Ovary (tissue), 9 donors: ENCODE results near the gene INPP5B. TPM values are rescaled to one million over a fixed set of nuclear protein-coding genes. Genes with fewer than 3 reads are reported as not detected.

Source experiments
- DNase-seq, 5 donors: peaks; one replicate each; pipeline ENCODE4 v3.0.0-alpha.2; 2019 to 2020
- H3K27ac ChIP-seq, 2 donors: fragments of 200-600 bp; one replicate each; pipeline versions ENCODE4 v1.5.1 to v1.8.0; 2019 to 2022
- H3K27me3 ChIP-seq: fragments of 200-600 bp; one replicate; pipeline ENCODE4 v1.8.0; 2022
- H3K36me3 ChIP-seq: fragments of 200-600 bp; sonication (generic); one replicate; pipeline ENCODE4 v1.5.1; 2019
- H3K4me1 ChIP-seq: one replicate; pipeline ENCODE4 v1.8.1; 2013; ENCODE audit warnings: mild to moderate bottlenecking, moderate library complexity; ENCODE audit not compliant: insufficient read depth
- H3K4me3 ChIP-seq: fragments of 200-600 bp; sonication (generic); one replicate; pipeline ENCODE4 v1.5.1; 2017
- H3K9me3 ChIP-seq, 2 donors: fragments of 200-600 bp in 1 of 2; sonication (generic) in 1 of 2; one replicate each; pipeline versions ENCODE4 v1.5.1 to v1.8.1; 2013 to 2019; ENCODE audit warnings: mild to moderate bottlenecking in 1 of 2, moderate library complexity in 1 of 2
- EP300 ChIP-seq: sonication (generic); formaldehyde crosslinking; IDR thresholded peaks from one replicate; pipeline ENCODE4 v1.6.1; 2017; ENCODE audit warnings: antibody characterized with exemption
- POLR2A ChIP-seq: fragments of 450-650 bp; IDR thresholded peaks from one replicate; pipeline ENCODE4 v1.6.1; 2017; ENCODE audit warnings: antibody characterized with exemption, mild to moderate bottlenecking, moderate library complexity
- WGBS, 3 donors: extraction: QIAGEN DNeasy Blood & Tissue Kit in 1 of 3; methylation state at CpG; one replicate each; pipeline versions ENCODE4 v1.1.5 to v1.1.7; 2013 to 2017; 5-methylcytosine and 5-hydroxymethylcytosine counted together
- intact Hi-C, 4 donors: fragments of 100-400 bp; cut with DNase I; formaldehyde crosslinking; loops; one replicate each; pipeline versions ENCODE4 v1.11.0 to v1.15.1; 2022 to 2023
- polyA plus RNA-seq, 2 donors: library from polyadenylated mRNA; stranded (reverse); fragments of 200-250 nt in 1 of 2; fragments of 350-450 nt in 1 of 2; fragmentation: Illumina TruSeq in 1 of 2; extraction: RNeasy Lipid Tissue Mini Kit (QIAGEN cat#74804) in 1 of 2; gene quantifications; one replicate each; pipeline ENCODE4 v1.2.3, GENCODE V29; 2013 to 2014
- small RNA-seq: library from RNA; depleted of rRNA; stranded (forward); fragments of <200 nt; gene quantifications from one replicate; pipeline ENCODE3, GENCODE V24; 2016
- total RNA-seq, 7 donors: library from RNA; depleted of rRNA in 2 of 7; stranded (reverse); fragments of >200 nt in 2 of 7; fragmentation: NEBNext Ultra II Directional in 3 of 7; extraction: Animal tissue kit (Norgen Biotek cat#: 25700) in 3 of 7; gene quantifications; one replicate each; pipeline versions ENCODE4 v1.1.0 to v1.2.4, GENCODE V29; 2016 to 2023
- TF ChIP-seq, protein P1 (sequence below), 3 donors: fragments of 450-650 bp in 2 of 3; fragments of 200-600 bp in 1 of 3; IDR thresholded peaks; one replicate each; pipeline versions ENCODE4 v1.5.1 to v1.8.0; 2016 to 2022; ENCODE audit warnings: antibody characterized with exemption in 3 of 3, mild to moderate bottlenecking in 1 of 3
- donor health status: DM: no; HTN: no; CAD: no; lungs with moderate emphysema.
- donor health status: DM: no; HTN: no; CAD: no.
- donor health status: Bipolar disorder and iron deficiency.
- donor health status: DM: yes; HTN: yes; CAD: no.
- donor health status: DM: no; HTN: no; CAD: no.
- donor health status: DM: yes; HTN: yes; CAD: no.

INPP5B gene
- total and polyA plus RNA-seq, 9 donors, result 23.2 to 68.5 (median 33.5) TPM

DNA sequence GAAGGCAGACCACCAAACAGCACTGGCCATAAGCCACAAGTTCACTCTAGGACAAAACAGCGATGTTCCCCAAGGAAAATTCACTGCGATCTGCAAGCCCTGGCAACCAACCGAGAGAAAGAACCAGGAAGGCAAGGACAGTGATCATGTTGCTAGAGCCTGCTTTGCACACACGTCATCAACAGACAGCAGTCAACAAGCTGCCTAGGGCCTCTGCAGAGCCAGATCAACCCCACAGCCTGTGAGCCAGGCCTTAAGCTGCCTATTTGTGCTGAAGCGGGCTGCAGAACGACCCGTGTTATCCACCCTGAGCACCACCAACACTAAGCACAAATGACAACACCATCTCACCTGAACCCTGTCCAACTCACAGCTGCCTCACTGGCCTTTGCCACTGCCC lies 132.6 kb downstream of the INPP5B start:
- peaks cover 2% of the 10 kb centered on the region for H3K4me1 ChIP-seq
- H3K4me3 ChIP-seq, result no peak overlapping the region
- H3K27me3 ChIP-seq, result no peaks in the 10 kb centered on the region
- intact Hi-C loops, result loop anchor here in 1 of 4 donors (10.0 kb wide), 1 partner anchor 51 kb away; no protein-coding TSS in a partner anchor
- H3K27ac ChIP-seq, result no peak overlapping the region
- TF ChIP-seq, protein P1, sequence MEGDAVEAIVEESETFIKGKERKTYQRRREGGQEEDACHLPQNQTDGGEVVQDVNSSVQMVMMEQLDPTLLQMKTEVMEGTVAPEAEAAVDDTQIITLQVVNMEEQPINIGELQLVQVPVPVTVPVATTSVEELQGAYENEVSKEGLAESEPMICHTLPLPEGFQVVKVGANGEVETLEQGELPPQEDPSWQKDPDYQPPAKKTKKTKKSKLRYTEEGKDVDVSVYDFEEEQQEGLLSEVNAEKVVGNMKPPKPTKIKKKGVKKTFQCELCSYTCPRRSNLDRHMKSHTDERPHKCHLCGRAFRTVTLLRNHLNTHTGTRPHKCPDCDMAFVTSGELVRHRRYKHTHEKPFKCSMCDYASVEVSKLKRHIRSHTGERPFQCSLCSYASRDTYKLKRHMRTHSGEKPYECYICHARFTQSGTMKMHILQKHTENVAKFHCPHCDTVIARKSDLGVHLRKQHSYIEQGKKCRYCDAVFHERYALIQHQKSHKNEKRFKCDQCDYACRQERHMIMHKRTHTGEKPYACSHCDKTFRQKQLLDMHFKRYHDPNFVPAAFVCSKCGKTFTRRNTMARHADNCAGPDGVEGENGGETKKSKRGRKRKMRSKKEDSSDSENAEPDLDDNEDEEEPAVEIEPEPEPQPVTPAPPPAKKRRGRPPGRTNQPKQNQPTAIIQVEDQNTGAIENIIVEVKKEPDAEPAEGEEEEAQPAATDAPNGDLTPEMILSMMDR (IDR thresholded peaks at IDR 0.05), result no peak
- no peak for TF ChIP-seq POLR2A
- whole genome bisulfite sequencing, 3 donors, result 85 to 90% (median 88%) methylated on average over 7 of the region's 7 CpGs
- no peak for DNase-seq
- H3K36me3 ChIP-seq, result no peaks in the 10 kb centered on the region
- no peaks in the 10 kb centered on the region for H3K9me3 ChIP-seq

DNA sequence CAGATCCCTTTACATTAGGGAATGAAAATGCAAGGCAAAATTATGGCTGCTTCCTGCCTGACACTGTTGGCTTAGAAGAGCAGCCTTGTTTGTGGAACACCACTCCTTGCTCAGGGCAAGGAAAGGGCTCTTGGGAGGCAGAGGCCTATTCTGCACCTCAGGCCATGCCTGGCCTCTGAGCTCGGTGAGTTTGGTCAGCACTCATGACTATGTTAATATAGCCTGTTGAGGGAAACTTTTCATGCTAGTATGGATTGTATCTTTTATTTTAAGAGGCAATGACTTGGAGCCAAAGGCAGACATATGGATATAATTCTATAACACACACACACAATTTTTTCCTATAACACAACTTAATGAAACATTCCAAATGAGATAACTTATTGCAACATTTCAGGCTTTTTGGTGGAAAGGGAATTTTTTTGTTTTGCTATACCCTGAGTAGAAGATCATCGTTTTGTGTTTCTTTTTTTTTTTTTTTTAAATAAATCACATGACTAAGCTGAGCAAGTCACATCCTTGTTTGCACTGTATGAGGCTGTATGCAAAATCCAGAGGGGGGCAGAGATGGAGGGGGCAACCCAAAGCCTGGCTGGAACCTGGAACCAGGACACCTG lies 133.2 kb downstream of the INPP5B start:
- Histone ChIP-seq H3K27me3 (no peaks in the 10 kb centered on the region), H3K36me3 (no peaks in the 10 kb centered on the region), H3K4me3 (no peak overlapping the region), H3K4me1 (peaks cover 3% of the 10 kb centered on the region), H3K27ac (no peak overlapping the region), H3K9me3 (no peaks in the 10 kb centered on the region)
- 63 to 74% (median 67%) methylated on average over 2 of the region's 2 CpGs for WGBS, 3 donors
- intact Hi-C loops, result loop anchor here in 1 of 4 donors (10.0 kb wide), 1 partner anchor 51 kb away; no protein-coding TSS in a partner anchor
- DNase-seq, result no peak
- TF ChIP-seq POLR2A, result no peak
- TF ChIP-seq EP300, result no peak
- TF ChIP-seq, protein P1 (IDR thresholded peaks at IDR 0.05), result no peak

DNA sequence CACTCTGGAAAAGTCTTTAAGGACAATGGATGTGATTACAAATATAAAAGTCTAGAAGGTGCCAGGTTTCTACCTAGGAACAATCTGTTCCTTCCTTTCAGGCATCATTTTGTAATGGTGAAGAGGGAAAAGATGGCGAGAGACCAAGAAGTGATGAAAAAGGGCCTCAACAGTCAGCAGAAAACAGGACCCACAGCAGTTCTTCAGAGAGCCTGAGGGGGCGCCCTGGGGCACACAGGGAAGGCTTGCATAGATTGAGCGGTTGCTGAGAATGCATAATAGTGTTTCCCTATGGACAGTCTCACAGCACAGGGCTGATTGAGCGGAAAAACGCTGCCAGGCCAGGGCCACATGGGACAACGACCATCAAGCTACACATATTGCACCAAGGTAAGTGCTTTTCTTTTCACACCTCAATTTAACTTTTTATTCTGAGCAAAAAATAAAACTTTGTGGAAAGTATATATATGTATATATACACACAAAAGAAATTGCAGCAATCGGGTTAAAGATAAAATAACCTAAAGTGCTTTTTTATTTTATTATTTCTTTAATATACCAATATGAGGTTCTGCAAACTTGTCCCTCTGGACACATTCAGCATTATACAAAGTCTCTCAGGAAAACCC lies 135.7 kb downstream of the INPP5B start:
- TF ChIP-seq, protein P1 (IDR thresholded peaks at IDR 0.05), result peak in 1 of 3 donors; percentile 33
- TF ChIP-seq EP300 (no peak), POLR2A (no peak)
- Histone ChIP-seq H3K4me1 (peaks cover 10% of the 10 kb centered on the region), H3K4me3 (no peak overlapping the region), H3K27me3 (no peaks in the 10 kb centered on the region), H3K27ac (no peak overlapping the region), H3K36me3 (no peaks in the 10 kb centered on the region), H3K9me3 (no peaks in the 10 kb centered on the region)
- intact Hi-C loops, result loop anchor here in 1 of 4 donors (10.0 kb wide), 1 partner anchor 54 kb away; no protein-coding TSS in a partner anchor
- DNase-seq, result peak in 2 of 5 donors; percentile 56 to 62
- WGBS, 3 donors, result 43 to 56% (median 51%) methylated on average over 7 of the region's 7 CpGs

Small RNA genes within 50 kb of the gene (small RNA-seq; reads per million reads assigned to genes)
- gene RF00017 (not detected), gene RF00092 (not detected), gene RNU6-510P (not detected), gene RNU6-584P (not detected)

Other genes with a start within 250 kb of the INPP5B start
- under 1 TPM in 4 of 7 donors, not detected in 3; 0.20 to 0.69 (median 0.50) TPM for gene EPHA10, start 181.9 kb downstream of the INPP5B start, total RNA-seq
- gene EPHA10, start 181.9 kb downstream of the INPP5B start, polyA plus RNA-seq, result under 1 TPM; 0.02 to 0.05 TPM
- 1 to 10 TPM in 5 of 7 donors, under 1 TPM in 1, not detected in 1; 0.66 to 2.2 (median 1.7) TPM for gene MANEAL, start 153.2 kb downstream of the INPP5B start, total RNA-seq
- 1 to 10 TPM in 1 of 2 donors, under 1 TPM in 1; 0.99 to 3.7 TPM for gene MANEAL, start 153.2 kb downstream of the INPP5B start, polyA plus RNA-seq
- 10 to 100 TPM; 24.5 to 56.2 (median 32.5) TPM for gene C1orf122, start 139.3 kb downstream of the INPP5B start, total RNA-seq
- gene C1orf122, start 139.3 kb downstream of the INPP5B start, polyA plus RNA-seq, result 10 to 100 TPM; 10.3 to 23.7 TPM
- 10 to 100 TPM in 4 of 7 donors, 1 to 10 TPM in 3; 7.2 to 15.0 (median 11.0) TPM for gene YRDC, start 138.8 kb downstream of the INPP5B start, total RNA-seq
- gene YRDC, start 138.8 kb downstream of the INPP5B start, polyA plus RNA-seq, result 1 to 10 TPM; 9.3 to 9.5 TPM
- 10 to 100 TPM in 5 of 7 donors, 1 to 10 TPM in 2; 3.4 to 29.1 (median 21.9) TPM for gene MTF1, start 87.5 kb downstream of the INPP5B start, total RNA-seq
- gene MTF1, start 87.5 kb downstream of the INPP5B start, polyA plus RNA-seq, result 1 to 10 TPM; 4.5 to 9.6 TPM
- gene SF3A3, start 43.0 kb upstream of the INPP5B start, total RNA-seq, result 10 to 100 TPM; 29.0 to 62.5 (median 44.3) TPM
- gene SF3A3, start 43.0 kb upstream of the INPP5B start, polyA plus RNA-seq, result 100 to 1,000 TPM in 1 of 2 donors, 10 to 100 TPM in 1; 27.4 to 110 TPM
- 10 to 100 TPM; 19.4 to 63.3 (median 40.4) TPM for gene FHL3, start 58.5 kb upstream of the INPP5B start, total RNA-seq
- gene FHL3, start 58.5 kb upstream of the INPP5B start, polyA plus RNA-seq, result 10 to 100 TPM; 13.9 to 28.8 TPM
- gene UTP11, start 65.7 kb upstream of the INPP5B start, total RNA-seq, result 10 to 100 TPM; 17.4 to 38.5 (median 29.7) TPM
- 10 to 100 TPM; 20.9 to 35.1 TPM for gene UTP11, start 65.7 kb upstream of the INPP5B start, polyA plus RNA-seq
- gene POU3F1, start 99.7 kb upstream of the INPP5B start, total RNA-seq, result under 1 TPM in 4 of 7 donors, not detected in 3; 0.10 to 0.53 (median 0.33) TPM
- gene POU3F1, start 99.7 kb upstream of the INPP5B start, polyA plus RNA-seq, result under 1 TPM in 1 of 2 donors, not detected in 1; 0.04 TPM